Measurements from ENCODE around the gene SLC2A14.
"Not testable (repeated sequence)": the region's sequence is repeated elsewhere in the genome, so short reads cannot be mapped to it uniquely, and the experiment has no call there.

The SLC2A14 gene

DNA sequence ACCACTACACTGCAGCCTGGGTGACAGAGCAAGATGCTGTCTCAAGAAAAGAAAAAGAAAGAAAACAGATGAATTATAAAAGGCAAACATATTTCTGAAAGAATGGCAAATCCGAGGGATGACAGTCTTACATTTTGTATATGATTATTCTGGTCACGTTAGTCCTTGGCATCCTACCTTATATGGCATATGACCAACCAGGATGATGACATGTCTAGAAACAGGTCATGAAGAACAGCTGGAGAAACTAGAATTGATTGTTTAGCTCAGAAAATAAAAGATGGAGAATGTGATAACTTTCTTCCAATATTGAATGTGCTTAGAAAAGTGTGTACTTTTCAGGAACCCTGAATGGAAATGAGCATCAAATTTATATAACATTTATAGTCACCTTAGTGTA, 19.2 kb downstream of the SLC2A14 start:
- no peaks in the 10 kb centered on the region for H3K9me2 ChIP-seq (ENCODE audit: low read depth, low read length)
- TF ChIP-seq EZH2 (IDR thresholded peaks at IDR 0.05; ENCODE audit: borderline replicate concordance, low read length), result no peak
- TF ChIP-seq, protein P1, sequence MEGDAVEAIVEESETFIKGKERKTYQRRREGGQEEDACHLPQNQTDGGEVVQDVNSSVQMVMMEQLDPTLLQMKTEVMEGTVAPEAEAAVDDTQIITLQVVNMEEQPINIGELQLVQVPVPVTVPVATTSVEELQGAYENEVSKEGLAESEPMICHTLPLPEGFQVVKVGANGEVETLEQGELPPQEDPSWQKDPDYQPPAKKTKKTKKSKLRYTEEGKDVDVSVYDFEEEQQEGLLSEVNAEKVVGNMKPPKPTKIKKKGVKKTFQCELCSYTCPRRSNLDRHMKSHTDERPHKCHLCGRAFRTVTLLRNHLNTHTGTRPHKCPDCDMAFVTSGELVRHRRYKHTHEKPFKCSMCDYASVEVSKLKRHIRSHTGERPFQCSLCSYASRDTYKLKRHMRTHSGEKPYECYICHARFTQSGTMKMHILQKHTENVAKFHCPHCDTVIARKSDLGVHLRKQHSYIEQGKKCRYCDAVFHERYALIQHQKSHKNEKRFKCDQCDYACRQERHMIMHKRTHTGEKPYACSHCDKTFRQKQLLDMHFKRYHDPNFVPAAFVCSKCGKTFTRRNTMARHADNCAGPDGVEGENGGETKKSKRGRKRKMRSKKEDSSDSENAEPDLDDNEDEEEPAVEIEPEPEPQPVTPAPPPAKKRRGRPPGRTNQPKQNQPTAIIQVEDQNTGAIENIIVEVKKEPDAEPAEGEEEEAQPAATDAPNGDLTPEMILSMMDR (IDR thresholded peaks at IDR 0.05; ENCODE audit: low read length), result no peak
- no peak overlapping the region for H3K4me2 ChIP-seq (ENCODE audit: low read length)
- no peaks in the 10 kb centered on the region for H4K20me1 ChIP-seq (ENCODE audit: insufficient read depth, low read length)
- no peak overlapping the region for H3K27ac ChIP-seq (ENCODE audit: low read depth, low read length, poor library complexity, severe bottlenecking)
- no peaks in the 10 kb centered on the region for H3K79me2 ChIP-seq (ENCODE audit: insufficient read depth, low read length)
- no peaks in the 10 kb centered on the region for H3K36me3 ChIP-seq (ENCODE audit: insufficient read depth, low read length)
- no peaks in the 10 kb centered on the region for H3K9me3 ChIP-seq (ENCODE audit: low read length)
- no peaks in the 10 kb centered on the region for H3K27me3 ChIP-seq (ENCODE audit: insufficient read depth, low read length)
- H2AFZ ChIP-seq (ENCODE audit: low read length), result no peak overlapping the region
- no peak overlapping the region for H3K4me3 ChIP-seq (ENCODE audit: low read depth, low read length, poor library complexity, severe bottlenecking)
- H3K4me1 ChIP-seq (ENCODE audit: insufficient read depth, low read length, severe bottlenecking), result no peaks in the 10 kb centered on the region
- no peaks in the 10 kb centered on the region for H3F3A ChIP-seq (ENCODE audit: insufficient read depth, low read length)
- H3K9ac ChIP-seq (ENCODE audit: low read length), result no peak overlapping the region

DNA sequence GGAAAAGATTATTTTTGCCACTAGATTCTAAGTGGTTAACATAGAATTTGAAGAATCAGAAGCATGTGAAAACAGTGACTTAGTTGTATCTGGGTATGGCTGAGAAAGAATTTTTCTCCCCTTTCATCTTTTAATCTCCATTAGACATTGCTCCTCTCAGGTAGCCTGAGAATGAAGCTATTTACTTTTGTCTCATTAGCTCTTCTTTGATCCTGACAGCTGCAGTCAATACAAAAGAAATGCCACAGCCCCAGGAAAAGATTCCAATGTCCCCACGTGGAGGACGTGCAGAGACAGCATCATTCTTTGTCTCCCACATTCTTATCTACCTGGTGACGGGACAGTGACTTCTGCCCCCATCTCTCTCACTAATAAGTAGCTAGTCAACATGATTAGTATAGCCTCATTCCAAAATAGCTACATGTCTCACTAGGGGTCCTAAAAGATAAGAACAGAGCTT, 21.1 kb downstream of the SLC2A14 start:
- not testable (repeated sequence) for H3F3A ChIP-seq (ENCODE audit: insufficient read depth, low read length); H3K27ac ChIP-seq (ENCODE audit: low read depth, low read length, poor library complexity, severe bottlenecking); H3K9ac ChIP-seq (ENCODE audit: low read length); H3K27me3 ChIP-seq (ENCODE audit: insufficient read depth, low read length); H4K20me1 ChIP-seq (ENCODE audit: insufficient read depth, low read length); H3K4me1 ChIP-seq (ENCODE audit: insufficient read depth, low read length, severe bottlenecking); H3K36me3 ChIP-seq (ENCODE audit: insufficient read depth, low read length); H2AFZ ChIP-seq (ENCODE audit: low read length); H3K79me2 ChIP-seq (ENCODE audit: insufficient read depth, low read length); H3K9me3 ChIP-seq (ENCODE audit: low read length); H3K4me2 ChIP-seq (ENCODE audit: low read length); H3K9me2 ChIP-seq (ENCODE audit: low read depth, low read length); H3K4me3 ChIP-seq (ENCODE audit: low read depth, low read length, poor library complexity, severe bottlenecking)

DNA sequence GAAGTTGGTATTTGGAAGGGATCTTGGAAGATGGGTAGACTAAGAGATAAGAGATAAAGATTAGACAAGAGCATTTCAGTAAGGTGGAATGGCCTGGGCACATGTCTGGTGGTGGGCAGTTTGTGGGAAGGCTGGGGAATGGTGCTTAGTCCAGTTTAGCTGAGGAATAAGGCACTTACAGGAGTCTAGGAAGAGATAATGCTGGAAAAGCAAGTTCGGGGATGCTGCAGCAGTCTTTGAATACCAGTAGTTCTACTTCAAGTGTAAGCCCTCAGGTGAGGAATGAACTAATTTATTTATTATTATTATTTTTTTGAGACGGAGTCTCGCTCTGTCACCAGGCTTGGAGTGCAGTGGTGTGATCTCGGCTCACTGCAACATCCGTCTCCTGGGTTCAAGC, 22.6 kb downstream of the SLC2A14 start:
- H3K27ac ChIP-seq (ENCODE audit: low read depth, low read length, poor library complexity, severe bottlenecking); H3K27me3 ChIP-seq (ENCODE audit: insufficient read depth, low read length); H3F3A ChIP-seq (ENCODE audit: insufficient read depth, low read length); H4K20me1 ChIP-seq (ENCODE audit: insufficient read depth, low read length); H3K36me3 ChIP-seq (ENCODE audit: insufficient read depth, low read length); H3K4me3 ChIP-seq (ENCODE audit: low read depth, low read length, poor library complexity, severe bottlenecking); H3K79me2 ChIP-seq (ENCODE audit: insufficient read depth, low read length); H3K9me3 ChIP-seq (ENCODE audit: low read length); H3K4me1 ChIP-seq (ENCODE audit: insufficient read depth, low read length, severe bottlenecking); H3K9me2 ChIP-seq (ENCODE audit: low read depth, low read length); H3K9ac ChIP-seq (ENCODE audit: low read length); H3K4me2 ChIP-seq (ENCODE audit: low read length); H2AFZ ChIP-seq (ENCODE audit: low read length): not testable (repeated sequence)

DNA sequence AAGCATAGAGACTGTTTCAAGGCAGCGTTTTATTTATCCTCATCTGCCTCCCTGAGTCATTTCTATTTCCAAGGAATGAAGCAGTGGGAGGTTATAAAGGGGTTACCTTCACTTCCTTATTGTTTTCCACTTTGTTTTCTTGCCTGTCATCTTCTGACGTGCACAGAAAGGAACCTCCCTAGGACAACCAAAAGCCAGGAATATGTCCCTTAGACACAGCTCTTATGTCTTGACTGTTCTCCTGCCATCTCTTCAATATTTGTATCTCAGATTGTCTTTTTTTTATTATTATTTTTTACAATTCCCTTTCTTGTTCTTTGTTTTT, 24.7 kb downstream of the SLC2A14 start:
- H3K4me3 ChIP-seq (ENCODE audit: low read depth, low read length, poor library complexity, severe bottlenecking); H3K27me3 ChIP-seq (ENCODE audit: insufficient read depth, low read length); H3K27ac ChIP-seq (ENCODE audit: low read depth, low read length, poor library complexity, severe bottlenecking); H3K9me2 ChIP-seq (ENCODE audit: low read depth, low read length); H3K9me3 ChIP-seq (ENCODE audit: low read length); H2AFZ ChIP-seq (ENCODE audit: low read length); H3K9ac ChIP-seq (ENCODE audit: low read length); H4K20me1 ChIP-seq (ENCODE audit: insufficient read depth, low read length); H3F3A ChIP-seq (ENCODE audit: insufficient read depth, low read length); H3K4me1 ChIP-seq (ENCODE audit: insufficient read depth, low read length, severe bottlenecking); H3K36me3 ChIP-seq (ENCODE audit: insufficient read depth, low read length); H3K4me2 ChIP-seq (ENCODE audit: low read length); H3K79me2 ChIP-seq (ENCODE audit: insufficient read depth, low read length): not testable (repeated sequence)

DNA sequence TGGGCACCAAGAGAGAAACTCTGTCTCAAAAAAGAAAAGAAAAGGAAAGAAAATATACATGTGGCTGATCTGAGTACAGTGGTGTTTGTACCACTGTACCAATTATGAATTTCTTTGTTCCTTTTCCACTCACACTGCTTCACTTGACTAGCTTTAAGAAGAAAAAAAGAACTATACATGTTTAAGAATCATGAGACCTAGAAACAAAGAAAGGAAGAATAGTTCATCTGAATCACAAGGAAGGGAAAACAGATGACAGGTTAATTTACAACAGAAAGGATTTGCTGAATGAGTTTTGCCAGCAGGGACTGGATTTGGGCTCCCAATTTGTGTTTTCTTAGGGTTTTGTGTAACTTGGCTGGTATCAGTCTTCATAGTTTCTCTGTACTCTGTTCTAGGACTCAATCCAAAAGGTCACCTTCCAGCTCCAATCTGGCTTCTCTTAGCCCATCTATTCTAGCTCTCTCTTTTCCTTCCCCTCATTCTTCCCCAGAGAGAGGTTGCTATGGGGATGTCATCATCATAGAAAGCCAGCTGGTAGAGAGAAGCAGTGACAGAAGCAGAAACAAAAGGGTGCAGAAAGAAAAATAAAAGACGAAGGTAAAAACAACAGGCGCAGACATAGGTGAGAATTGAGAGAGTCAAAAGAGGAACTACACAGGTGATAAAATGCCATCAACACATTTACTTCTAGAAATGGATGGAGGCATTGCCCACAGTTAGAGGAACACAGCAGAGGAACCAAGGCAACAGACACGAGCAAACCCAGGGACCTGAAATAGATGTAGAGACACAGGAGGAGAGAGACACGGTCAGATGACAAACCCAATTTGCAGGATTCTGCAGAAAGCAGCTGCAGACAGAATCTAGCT, 25.3 kb downstream of the SLC2A14 start:
- not testable (repeated sequence) for H3K27ac ChIP-seq (ENCODE audit: low read depth, low read length, poor library complexity, severe bottlenecking); H3K36me3 ChIP-seq (ENCODE audit: insufficient read depth, low read length); H2AFZ ChIP-seq (ENCODE audit: low read length); H3K27me3 ChIP-seq (ENCODE audit: insufficient read depth, low read length); H3K9me3 ChIP-seq (ENCODE audit: low read length); H3K9ac ChIP-seq (ENCODE audit: low read length); H3K4me2 ChIP-seq (ENCODE audit: low read length); H3K9me2 ChIP-seq (ENCODE audit: low read depth, low read length); H3F3A ChIP-seq (ENCODE audit: insufficient read depth, low read length); H3K4me3 ChIP-seq (ENCODE audit: low read depth, low read length, poor library complexity, severe bottlenecking); H3K4me1 ChIP-seq (ENCODE audit: insufficient read depth, low read length, severe bottlenecking); H3K79me2 ChIP-seq (ENCODE audit: insufficient read depth, low read length); H4K20me1 ChIP-seq (ENCODE audit: insufficient read depth, low read length)

Data from OCI-LY1 (cell line).